ENCODE results near the gene EIF3A.
"Not testable (repeated sequence)": the region's sequence is repeated elsewhere in the genome, so short reads cannot be mapped to it uniquely, and the experiment has no call there.

The EIF3A gene

DNA sequence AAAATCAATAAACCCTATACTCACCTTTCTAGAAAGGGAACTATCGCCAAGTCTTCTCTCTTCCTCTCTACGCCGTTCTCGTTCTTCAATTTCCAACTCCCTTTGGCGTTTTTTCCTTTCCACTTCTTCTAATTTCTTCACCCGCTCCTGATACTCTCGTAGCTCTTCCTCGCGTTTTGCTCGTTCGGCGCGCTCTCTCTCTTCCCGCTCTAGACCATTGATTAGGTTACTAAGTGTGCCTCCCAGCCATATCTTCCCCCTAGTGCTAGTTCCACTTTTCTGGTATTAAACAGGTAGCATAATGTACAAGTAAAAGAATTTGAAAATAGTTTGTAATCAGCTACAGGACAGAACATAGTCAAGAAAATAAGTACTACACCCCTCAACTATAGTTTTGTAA lies 30.8 kb downstream of the EIF3A start:
- no peak for DNase-seq

DNA sequence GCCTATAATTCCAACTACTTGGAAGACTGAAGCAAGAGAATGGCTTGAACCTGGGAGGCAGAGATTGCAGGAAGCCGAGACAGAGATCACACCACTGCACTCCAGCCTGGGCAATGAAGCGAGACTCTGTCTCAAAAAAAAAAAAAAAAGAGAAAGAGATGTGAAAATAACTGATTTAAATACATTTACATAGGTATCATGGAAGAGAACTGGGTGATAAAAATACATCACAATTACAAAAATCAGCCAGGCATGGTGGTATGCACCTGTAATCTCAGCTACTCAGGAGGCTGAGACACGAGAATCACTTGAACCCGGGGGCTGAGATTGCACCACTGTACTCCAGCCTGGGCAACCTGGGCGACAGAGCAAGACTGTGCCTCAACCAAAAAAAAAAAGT lies 31.3 kb downstream of the EIF3A start:
- no peak for DNase-seq

DNA sequence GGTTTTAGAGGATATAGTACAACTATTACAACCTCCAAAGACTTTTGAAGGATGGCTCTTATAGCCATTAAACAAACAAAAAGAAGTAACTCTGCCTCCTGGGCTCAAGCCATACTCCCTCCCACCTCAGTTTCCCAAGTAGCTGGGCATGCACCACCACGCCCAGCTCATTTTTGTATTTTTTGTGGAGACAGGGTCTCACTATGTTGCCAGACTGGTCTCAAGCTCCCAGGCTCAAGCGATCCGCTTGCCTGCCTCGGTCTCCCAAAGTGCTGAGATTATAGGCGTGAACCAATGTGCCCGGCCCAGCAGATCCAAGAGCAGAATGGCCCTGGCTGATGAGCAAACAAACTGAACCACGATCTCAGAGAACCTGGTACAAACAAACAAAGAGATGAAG lies 35.1 kb downstream of the EIF3A start:
- no peak for DNase-seq

DNA sequence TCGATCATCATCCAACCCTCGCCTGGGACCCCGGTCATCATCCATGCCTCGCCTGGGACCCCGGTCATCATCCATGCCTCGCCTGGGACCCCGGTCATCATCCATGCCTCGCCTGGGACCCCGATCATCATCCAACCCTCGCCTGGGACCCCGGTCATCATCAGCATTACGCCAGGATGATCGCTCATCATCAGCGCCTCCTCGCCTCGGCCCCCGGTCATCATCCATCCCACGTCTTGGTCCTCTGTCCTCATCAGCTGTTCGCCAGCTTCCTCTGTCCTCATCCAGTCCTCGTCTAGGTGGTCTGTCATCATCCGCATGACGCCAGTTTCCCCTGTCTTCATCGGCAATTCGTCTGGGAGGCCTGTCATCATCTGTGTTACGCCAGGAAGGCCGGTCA lies 38.4 kb downstream of the EIF3A start:
- no peak for DNase-seq

DNA sequence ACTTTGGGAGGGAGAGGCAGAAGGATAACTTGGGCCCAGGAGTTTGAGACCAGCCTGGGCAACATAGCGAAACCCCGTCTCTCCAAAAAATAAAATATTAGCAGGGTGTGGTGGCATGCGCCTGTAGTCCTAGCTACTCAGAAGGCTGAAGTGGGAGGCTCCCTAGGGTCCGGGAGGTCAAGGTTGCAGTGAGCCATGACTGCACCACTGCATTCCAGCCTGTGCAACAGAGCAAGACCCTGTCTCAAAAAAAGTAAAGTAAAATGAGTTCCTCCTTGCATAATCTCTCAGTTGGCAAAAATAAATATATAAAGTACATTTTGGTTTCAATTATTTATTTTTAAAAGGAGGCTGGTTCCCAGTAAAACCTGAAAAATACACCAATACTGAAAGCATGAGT lies 39.3 kb downstream of the EIF3A start:
- DNase-seq, result no peak

DNA sequence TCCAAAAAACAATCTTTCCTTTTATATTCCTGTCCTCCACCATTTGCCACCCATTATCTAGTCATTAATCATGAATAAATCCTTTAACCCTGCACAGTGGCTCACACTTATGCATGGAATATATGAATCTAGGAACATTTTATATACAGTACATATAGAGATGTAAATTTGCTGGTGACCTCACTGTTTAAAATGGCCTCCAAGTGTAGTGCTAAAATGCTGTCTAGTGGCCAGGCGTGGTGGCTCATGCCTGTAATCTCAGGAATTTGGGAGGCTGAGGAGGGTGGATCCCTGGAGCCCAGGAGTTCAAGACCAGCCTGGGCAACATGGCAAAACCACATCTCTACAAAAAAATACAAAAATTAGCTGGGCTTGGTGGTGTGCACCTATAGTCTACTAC lies 41.5 kb downstream of the EIF3A start:
- no peak for DNase-seq

DNA sequence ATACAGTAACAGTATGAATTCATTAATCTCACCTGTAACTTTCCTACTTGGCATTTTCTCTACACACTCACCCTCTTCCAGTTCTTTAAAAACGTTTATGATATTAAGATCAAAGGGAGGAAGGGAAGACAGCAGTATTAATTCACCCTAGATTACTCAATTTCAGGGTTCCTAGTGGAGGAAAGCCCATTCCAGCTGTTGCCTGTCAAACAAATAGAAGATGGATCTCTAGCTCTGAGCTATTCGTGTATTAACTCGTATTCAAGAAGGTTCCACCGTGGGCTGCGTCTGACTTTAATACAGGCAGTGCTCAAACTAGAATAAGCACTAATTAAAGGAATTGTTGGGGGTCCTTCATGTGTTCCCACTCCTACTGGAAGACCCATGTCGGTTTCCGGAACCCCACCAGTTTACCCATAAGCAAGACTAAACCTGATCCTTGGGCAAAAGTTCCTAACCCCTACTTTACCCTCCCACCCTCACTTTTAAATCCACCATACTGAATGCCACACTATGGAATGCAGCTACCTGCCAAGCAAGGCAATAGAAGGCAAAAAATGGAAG lies 49.0 kb downstream of the EIF3A start:
- DNase-seq, result no peak

DNA sequence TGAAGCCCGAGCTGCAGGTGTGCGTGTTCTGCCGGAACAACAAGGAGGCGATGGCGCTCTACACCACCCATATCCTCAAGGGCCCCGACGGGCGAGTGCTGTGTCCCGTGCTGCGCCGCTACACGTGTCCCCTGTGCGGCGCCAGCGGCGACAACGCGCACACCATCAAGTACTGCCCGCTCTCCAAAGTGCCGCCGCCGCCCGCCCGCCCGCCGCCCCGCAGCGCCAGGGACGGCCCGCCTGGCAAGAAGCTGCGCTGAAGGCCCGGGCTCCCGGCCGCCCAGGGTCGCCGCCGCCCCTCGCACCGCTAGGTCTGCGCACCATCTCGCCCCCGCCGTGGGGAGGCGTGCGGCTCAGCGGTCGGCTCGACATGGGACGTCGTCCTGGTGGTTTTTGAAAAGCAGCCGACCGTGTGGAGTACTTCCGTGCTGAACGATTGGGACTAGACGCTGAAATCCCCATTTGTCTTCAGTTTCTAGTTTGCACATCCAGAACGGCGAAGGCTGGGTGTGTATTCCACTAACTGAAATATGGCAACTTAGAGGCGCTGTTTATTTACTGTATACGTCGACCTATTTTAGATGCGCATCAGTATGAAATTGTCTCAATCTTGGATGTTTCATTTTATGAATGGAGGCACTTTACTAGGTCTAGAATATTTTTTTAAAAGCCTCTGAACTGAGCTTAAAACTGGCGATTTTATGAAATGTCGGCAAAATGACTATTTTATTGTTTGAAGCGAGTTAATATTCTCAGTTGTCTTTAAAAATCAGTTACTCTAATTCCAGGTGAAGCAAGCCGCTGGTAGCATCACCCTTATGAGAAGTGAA lies 50.0 kb downstream of the EIF3A start:
- DNase-seq, result peak; percentile 53

DNA sequence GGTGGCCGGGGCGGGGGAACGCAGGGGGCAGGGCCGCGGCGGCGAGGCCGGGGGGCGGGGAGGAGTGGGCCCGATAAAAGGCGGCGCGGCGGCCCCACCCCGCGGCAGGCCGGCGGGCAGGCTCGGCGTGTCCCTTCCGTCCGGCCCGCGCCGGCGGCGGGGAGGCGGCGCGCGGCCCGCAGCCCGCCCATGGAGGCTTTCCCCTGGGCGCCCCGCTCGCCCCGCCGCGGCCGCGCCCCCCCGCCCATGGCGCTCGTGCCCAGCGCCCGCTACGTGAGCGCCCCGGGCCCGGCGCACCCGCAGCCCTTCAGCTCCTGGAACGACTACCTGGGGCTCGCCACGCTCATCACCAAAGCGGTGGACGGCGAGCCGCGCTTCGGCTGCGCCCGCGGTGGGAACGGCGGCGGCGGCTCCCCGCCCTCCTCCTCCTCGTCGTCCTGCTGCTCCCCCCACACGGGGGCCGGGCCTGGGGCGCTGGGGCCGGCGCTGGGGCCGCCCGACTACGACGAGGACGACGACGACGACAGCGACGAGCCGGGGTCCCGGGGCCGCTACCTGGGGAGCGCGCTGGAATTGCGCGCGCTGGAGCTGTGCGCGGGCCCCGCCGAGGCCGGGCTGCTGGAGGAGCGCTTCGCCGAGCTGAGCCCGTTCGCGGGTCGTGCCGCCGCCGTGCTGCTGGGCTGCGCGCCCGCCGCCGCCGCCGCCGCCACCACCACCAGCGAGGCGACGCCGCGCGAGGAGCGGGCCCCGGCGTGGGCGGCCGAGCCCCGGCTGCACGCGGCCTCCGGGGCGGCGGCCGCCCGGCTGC lies 50.8 kb downstream of the EIF3A start, which contains the start of gene NANOS1:
Gene NANOS1, plus strand, starts transcription at position 102 of the 808 bp plus-strand sequence. Its CDS starts 88 bp downstream, at position 190.
- peak; percentile 30 for DNase-seq

DNA sequence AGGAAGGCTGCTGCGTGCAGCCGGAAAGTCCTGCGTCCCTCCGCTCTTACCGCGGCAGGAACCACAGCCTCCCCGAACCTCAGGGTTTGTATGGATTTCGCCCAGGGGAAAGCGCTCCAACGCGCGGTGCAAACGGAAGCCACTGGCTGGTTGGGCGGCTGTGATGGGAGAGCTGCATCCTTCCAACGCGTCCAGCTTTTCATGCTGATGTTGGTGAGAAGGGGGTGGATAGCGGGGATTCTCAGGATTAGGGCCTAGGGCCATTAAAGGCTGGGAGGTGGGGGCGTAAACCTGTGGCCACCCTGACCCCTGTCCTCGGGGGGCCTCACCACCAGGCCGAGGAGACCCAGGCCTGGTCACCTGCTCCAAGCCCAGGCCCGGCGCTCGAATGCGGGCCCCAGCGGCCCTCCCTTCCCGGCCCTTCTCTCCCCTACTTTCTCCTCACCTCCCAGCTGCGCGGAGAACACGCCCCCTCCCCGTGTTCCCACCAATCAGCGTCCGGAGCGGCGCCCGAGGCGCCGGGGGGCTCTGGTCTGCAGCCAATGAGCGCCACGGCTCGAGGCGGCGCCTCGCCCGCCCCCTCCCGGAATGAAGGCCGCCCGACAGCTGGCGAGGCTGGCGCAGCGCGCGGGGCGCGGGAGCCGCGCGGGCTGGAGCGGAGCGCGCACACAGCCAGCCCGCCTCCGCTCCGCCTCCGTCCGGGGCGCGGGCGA lies 51.6 kb downstream of the EIF3A start:
- peak; percentile 84 for DNase-seq

DNA sequence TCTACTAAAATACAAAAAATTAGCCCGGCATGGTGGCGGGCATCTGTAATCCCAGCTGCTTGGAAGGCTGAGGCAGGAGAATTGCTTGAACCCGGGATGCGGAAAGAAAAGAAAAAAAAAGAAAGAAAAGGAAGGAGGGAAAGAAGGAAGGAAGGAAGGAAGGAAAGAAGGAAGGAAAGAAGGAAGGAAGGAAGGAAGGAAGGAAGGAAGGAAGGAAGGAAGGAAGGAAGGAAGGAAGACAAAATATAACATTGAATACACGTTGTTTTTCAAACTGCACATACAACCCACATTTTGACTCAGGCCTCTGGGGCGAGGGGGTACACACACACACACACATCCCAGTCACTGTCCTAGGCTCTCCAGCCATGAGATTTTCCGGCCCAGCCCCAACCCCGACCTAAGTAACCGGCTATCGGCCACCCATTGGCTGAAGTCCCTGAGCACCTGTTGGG lies 52.1 kb downstream of the EIF3A start:
- DNase-seq, result not testable (repeated sequence)

DNA sequence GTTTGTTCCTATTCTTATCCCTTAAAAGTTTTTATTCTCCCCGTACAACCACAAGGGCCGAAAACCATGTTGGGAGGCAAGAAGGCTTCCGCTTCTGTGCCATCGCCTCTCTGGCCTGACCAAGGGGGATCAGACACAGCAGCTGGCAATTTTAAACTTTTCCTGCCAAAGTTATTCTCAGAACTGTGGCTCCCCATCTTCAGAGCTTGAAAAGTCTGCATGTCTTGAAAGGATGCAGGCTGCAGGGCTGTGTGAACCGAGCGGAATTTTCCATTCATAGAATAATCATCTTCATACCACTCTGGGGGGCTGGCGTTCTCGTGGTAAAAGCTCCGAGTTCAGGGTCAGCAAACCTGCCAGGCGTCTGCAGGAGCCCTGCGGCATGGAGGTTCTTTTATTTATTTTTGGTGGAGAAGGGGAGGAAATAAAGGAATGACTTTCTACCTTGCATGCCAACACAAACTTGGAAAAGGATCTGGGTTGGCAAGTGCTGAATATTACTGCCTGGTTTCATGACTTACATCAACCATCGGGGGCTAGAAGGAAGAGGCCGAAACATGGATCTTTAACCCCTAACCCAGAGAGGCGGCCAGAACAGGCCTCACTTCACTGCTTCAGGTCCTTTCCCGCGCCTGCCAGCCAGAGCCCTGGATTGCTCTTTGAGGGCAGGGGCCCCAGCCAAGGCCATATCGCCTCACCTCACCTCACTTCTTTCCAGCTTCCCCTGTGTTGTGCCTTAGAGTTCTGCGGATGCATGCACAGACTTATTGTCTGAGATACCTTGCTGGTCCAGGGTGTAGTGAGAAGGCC lies 54.1 kb downstream of the EIF3A start:
- DNase-seq, result no peak

DNA sequence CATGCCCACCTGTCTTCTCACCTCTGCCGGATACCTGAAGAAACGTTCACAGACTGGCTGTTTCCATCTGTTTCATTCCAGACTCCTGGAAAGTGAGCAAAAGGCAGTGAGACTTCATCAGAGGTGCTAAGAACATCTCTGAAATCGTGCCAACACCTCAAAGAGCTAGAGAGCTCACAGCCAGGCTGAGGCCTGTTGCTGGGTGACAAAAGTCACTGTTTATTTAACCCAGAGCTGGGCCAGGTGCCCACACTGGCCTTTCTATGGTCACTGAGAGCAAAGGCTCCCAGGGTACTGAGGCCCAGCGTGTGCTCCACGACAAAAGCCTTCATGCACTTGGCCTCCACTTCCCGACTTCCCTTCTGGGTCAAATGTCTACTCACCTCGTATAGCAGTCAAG lies 54.8 kb downstream of the EIF3A start:
- DNase-seq, result no peak

DNA sequence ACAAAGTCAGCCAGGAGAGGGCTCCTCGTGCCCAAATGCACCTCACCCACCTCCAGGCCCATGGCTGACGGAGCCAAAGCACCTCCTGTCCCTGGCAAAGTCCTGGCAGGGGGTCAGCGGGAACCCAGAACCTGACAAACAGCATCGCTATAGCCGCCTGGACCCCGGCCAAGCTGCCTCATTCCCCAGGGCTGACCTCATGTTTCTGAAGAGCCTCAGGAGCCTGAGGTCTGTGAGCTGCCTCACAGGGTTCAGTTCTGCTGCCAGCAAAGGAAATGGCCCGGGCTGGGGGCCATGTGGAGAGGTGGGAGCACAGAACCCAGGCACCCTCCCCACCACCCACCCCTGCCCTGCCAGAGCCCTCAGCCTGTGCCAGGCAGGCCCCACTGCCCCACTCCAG lies 55.3 kb downstream of the EIF3A start:
- DNase-seq, result no peak

DNA sequence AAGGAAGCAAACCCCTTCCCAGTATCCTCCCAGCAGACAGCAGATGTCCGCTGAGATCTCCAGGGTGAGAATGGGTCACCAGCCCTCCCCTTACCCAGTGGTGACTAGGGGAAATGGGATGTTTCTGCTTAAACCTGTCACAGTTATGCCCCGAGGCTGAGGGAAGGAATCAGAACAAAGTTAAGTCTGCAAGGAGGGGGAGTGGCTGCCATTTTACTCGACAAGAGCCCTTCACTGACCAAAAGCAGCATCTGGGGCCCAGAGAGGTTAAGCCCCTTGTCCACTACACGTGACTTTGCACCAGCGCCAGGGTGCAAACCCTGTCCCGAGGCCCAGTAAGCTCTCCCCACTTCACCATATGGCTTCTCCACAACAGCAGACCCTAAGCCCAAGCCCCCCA lies 55.7 kb downstream of the EIF3A start:
- DNase-seq, result no peak

DNA sequence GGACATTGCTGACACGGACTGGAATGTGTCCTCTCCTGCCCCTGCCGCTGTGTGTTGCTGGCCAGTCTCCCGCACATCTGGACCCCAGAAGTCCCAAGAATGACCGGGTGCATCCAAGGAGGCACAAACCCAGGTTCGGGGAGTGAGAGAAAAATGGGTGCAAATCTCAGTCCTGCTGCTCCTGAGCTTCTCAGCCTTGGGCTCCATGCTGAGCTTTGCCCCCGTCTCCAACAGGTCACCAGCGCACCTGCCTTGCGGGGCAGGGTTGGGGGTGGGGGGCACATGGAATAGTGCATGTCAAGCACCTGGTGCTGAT lies 57.1 kb downstream of the EIF3A start:
- DNase-seq, result no peak

DNA sequence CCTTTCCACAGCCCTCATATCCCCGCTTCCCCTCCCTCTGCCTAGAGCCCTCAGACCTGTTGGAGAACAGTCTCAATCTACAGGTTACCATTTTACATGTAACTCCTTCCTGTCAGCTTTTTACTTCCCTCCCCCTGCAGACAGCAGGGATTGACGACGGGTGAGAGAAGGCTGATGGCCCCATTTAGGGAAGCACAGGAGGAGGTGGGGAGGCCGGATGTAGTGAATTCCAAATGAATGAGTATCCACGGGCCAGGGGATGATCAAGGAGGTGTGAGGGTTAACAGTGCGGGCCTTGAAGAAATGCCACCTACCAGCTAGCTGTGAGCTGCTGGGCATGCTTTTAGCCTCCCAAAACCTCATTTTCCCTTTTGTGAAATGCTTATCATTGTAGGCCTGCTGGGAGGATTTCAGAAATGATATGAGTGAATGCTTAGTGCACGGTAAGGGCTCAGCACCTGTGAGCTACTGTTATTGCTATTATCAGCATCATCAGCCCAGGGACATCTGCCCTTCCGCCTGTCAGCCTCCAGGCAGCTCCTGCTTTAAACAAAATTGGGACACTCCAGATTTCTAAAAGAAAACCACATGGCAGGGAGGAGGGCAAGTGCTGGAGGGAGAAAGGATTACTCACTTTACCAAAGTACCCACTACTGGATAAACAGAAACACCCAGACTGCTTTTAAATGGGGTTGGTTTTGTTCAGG lies 57.6 kb downstream of the EIF3A start:
- DNase-seq, result no peak

DNA sequence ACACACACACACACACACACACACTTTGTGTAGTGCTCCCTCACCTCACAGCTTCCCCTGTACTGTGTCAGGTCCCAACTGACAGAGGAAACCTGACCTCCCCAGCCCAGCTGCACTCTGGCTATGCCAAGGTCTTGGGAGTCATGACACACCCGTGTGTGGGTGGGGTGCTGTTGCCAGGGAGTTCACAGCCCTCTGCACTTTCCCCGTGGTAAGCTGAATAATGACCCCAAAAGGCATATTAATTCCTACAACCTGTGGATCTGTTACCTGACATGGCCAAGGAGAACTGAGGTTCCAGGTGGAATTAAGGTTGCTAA lies 60.0 kb downstream of the EIF3A start:
- peak; percentile 36 for DNase-seq

DNA sequence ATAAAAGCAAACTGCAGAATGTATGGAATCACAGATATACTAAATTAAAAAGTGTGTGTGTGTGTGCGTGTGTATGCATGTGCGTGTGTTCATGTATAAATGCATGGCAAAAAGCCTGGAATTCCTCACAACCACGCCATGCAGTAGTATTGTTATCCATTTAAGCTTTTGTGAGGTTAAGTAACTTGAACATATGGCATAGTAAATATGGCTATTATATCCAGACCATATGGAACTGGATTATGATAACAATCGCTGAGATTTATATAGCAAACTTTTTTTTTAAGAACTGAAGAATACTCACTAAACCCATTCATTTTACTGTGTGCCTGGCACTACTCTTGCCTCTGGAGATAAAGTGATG lies 73.4 kb downstream of the EIF3A start:
- no peak for DNase-seq

DNA sequence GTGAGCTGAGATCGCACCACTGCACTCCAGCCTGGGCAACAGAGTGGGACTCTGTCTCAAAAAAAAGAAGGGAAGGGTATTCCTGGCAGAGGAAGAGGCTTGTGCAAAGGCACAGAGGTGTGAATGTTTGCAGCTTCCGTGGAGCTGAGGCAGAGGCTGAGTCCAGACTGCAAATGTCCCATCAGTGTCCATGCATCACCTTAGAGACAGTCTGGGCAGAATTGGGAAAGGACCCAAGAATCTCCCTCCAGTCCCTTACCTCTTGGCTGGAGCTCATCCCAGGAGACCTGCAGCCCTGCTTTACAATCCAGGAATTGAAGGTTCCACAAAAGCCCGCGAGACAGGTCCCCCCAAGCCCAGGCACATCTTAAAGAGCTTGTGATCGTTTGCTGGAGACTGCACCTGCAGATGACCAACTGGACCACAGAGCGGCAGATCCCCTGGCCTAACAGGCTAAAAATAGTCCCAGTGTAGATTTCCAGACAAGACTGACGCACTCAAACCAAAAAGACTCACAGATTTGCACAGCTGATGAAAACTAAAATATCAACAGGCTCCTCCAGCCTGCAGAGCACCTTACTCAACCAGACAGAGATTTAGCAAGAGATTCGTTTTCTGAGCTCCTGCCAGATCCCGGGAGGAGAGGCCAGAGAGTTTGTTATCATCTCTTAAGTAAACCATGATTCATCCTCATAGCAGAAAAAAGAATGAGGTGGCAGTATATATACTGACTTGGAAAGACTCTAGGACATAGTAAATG lies 74.0 kb downstream of the EIF3A start:
- no peak for DNase-seq

DNA sequence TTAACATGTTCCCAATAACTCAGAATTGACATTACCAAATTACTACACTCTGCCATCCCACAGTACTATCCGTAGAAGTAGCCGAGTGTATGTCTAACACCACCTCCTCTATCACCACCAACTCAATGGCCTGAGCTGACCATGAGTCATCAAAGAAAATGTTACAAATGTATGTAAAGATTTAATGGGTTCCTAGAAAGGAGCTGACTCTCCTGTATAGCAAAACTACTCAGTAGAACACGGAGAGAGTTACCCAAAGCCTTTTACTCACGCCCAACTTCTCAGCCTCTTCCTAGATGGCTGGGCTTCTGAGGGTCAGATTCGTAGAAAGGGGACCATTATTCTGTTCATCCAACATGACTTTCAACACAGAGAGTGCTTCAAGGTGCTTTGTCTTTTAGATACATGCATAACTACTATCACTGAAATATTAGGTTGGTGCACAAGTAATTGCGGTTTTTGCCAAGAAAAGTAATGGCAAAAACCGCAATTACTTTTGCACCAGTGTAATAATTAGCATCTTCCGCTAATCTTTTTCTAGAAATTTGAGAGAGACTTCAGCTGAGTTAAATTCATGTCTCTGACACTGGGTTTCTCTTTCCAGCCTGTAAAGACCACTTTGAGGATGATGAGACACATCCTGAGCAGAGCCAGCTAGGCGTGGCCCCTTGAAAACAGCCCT lies 75.1 kb downstream of the EIF3A start:
- DNase-seq, result no peak
